Heart left ventricle (tissue), 16 donors: ENCODE results near the gene CNPY4. TPM values are rescaled to one million over a fixed set of nuclear protein-coding genes. Genes with fewer than 3 reads are reported as not detected.

Experiments
- ATAC-seq, 4 donors: fragments of 200-7000 bp; cut with Tn5 transposase; one replicate each; pipeline ENCODE4 v1.9.1; 2020 to 2022; ENCODE audit warnings: moderate library complexity in 4 of 4, mild to moderate bottlenecking in 3 of 4, moderate number of reproducible peaks in 1 of 4
- DNase-seq, 5 donors: peaks; one replicate each; pipeline ENCODE4 v3.0.0-alpha.2; 2020
- H3K27ac ChIP-seq, 12 donors: fragments of 200-600 bp; sonication (generic) in 4 of 12; one replicate each; pipeline versions ENCODE4 v1.5.0 to v1.8.0; 2016 to 2022; ENCODE audit warnings: mild to moderate bottlenecking in 2 of 12
- H3K27me3 ChIP-seq, 9 donors: fragments of 200-600 bp; sonication (generic) in 2 of 9; one replicate each; pipeline versions ENCODE4 v1.5.1 to v1.8.0; 2016 to 2022; ENCODE audit warnings: mild to moderate bottlenecking in 3 of 9
- H3K36me3 ChIP-seq, 9 donors: fragments of 200-600 bp; sonication (generic) in 2 of 9; one replicate each; pipeline versions ENCODE4 v1.5.0 to v1.8.0; 2018 to 2022; ENCODE audit warnings: mild to moderate bottlenecking in 2 of 9
- H3K4me1 ChIP-seq, 12 donors: fragments of 200-600 bp; sonication (generic) in 4 of 12; one replicate each; pipeline versions ENCODE4 v1.5.0 to v1.8.0; 2016 to 2022; ENCODE audit warnings: mild to moderate bottlenecking in 3 of 12
- H3K4me3 ChIP-seq, 12 donors: fragments of 200-600 bp; sonication (generic) in 4 of 12; one replicate each; pipeline versions ENCODE4 v1.5.0 to v1.8.0; 2017 to 2022; ENCODE audit warnings: mild to moderate bottlenecking in 9 of 12, moderate library complexity in 4 of 12
- H3K9me3 ChIP-seq, 12 donors: fragments of 200-600 bp; sonication (generic) in 4 of 12; one replicate each; pipeline versions ENCODE4 v1.5.0 to v1.8.0; 2016 to 2022; ENCODE audit warnings: mild to moderate bottlenecking in 1 of 12
- POLR2A ChIP-seq, 2 donors: fragments of 450-650 bp; IDR thresholded peaks; one replicate each; pipeline ENCODE4 v1.6.1; 2017; ENCODE audit warnings: antibody characterized with exemption in 2 of 2, mild to moderate bottlenecking in 2 of 2, moderate library complexity in 2 of 2
- WGBS, 4 donors: extraction: QIAGEN DNeasy Blood & Tissue Kit in 2 of 4; methylation state at CpG; one replicate each; pipeline versions ENCODE4 v1.1.5 to v1.1.7; 2013 to 2018; 5-methylcytosine and 5-hydroxymethylcytosine counted together
- intact Hi-C, 10 donors: fragments of 100-400 bp; cut with DNase I; formaldehyde crosslinking; loops; one replicate each; pipeline versions ENCODE4 v1.11.1 to v1.14.2; 2022
- polyA plus RNA-seq, 2 donors: library from polyadenylated mRNA; stranded (reverse); fragments of 200-250 nt; gene quantifications; one replicate each; pipeline ENCODE4 v1.2.3, GENCODE V29; 2013
- total RNA-seq, 9 donors: library from RNA; depleted of rRNA in 2 of 9; stranded (reverse); fragments of >200 nt in 2 of 9; fragmentation: NEBNext Ultra II Directional in 3 of 9; extraction: Animal tissue kit (Norgen Biotek cat#: 25700) in 3 of 9; gene quantifications; one replicate each; pipeline versions ENCODE4 v1.1.0 to v1.2.4, GENCODE V29; 2016 to 2023
- TF ChIP-seq, protein P1 (sequence below), 12 donors: fragments of 200-600 bp; sonication (generic) in 4 of 12; IDR thresholded peaks; one replicate each; pipeline versions ENCODE4 v1.5.0 to v1.8.0; 2018 to 2022; ENCODE audit warnings: antibody characterized with exemption in 12 of 12, mild to moderate bottlenecking in 5 of 12
- donor health status: ischemic (EF 13 %, LVEDD 7.1; RV severe dilation, severe dysfunction).
- donor health status: healthy with polysubstance abuse.
- donor health status: DM: no; HTN: yes; CAD: no.
- donor health status: DM: no; HTN: no; CAD: no.
- donor health status: ischemic (EF 25% LVEDD 6.9; RV normal size, moderate dysfunction).
- donor health status: ischemic (EF 25% LVEDD 5.7; RV mildly dilated, moderate dysfunction).
- donor health status: healthy.
- donor health status: DM: yes; HTN: yes; CAD: no.
- donor health status: ischemic (EF 35%, LVEDD 5.7; RV mildly dilated, moderate dysfunction).
- donor health status: nonischemic (EF 11% LVEDD 7.7; RV severe dilation, severe dysfunction).
- donor health status: DM: yes; HTN: yes; CAD: no.
- donor health status: PGD.
- donor health status: ischemic (EF 29% LVEDD 5.4; RV normal size, mild dysfunction).
- donor health status: nonischemic (EF 23%, LVEDD 6.1; RV moderate dilation, normal function).

Gene CNPY4
- total and polyA plus RNA-seq, 11 donors = 5.9 to 10.8 (median 8.5) TPM

DNA sequence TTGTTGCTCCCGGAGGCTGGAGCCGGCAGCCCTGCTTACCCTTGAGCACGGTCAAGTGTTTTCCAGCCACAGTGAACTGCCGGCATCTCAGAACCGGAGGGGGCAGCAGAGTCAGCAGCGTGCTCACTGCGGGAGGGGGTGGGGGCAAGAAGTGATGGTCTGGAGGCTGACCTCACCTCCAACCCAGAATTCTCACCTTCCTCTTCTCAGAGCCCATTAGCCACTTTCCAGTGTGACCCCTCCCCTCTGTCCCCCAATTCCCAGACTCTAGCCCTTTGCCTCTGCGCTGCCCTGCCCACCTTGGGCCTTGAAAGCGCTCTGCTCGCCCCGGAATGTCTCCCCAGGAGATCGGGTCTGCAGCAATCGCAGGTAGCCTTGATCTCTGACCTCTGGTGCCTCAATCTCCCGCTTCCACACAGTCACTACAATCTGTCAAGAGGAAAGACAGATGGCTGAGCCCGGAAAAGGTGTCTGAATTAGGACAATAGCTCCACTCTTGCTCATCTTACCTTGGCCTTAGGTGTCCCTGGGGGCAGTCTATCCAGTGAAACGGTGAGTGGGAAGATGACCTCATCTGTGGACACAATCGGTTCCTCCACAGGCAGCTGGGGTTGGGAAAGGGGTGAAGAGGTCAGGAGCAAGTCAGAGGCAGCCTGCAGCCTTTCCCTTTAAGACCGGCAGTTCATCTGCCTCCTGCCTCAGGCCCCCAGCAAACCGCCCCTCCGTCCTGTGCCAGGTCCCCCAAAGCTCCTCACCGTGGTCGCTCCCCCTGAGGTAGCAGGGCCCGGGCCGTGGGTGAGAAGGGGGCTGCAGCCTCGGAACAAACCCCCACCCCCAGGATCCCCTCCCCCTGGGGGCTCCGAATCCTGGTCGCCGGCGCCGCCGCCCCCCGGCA lies 38.1 kb downstream of the CNPY4 start:
- H3K4me3 ChIP-seq = peak overlapping the region; percentile 70 to 99 (median 91)
- WGBS, 4 donors = 20 to 27% (median 24%) methylated on average over 24 to 32 of the region's 32 CpGs
- no peak for TF ChIP-seq POLR2A (IDR thresholded peaks at IDR 0.05)
- TF ChIP-seq, protein P1, sequence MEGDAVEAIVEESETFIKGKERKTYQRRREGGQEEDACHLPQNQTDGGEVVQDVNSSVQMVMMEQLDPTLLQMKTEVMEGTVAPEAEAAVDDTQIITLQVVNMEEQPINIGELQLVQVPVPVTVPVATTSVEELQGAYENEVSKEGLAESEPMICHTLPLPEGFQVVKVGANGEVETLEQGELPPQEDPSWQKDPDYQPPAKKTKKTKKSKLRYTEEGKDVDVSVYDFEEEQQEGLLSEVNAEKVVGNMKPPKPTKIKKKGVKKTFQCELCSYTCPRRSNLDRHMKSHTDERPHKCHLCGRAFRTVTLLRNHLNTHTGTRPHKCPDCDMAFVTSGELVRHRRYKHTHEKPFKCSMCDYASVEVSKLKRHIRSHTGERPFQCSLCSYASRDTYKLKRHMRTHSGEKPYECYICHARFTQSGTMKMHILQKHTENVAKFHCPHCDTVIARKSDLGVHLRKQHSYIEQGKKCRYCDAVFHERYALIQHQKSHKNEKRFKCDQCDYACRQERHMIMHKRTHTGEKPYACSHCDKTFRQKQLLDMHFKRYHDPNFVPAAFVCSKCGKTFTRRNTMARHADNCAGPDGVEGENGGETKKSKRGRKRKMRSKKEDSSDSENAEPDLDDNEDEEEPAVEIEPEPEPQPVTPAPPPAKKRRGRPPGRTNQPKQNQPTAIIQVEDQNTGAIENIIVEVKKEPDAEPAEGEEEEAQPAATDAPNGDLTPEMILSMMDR (IDR thresholded peaks at IDR 0.05) = peak in 4 of 12 donors; percentile 7 to 20 (median 14)
- intact Hi-C loops = loop anchor here in 1 of 10 donors (1.0 kb wide), 1 partner anchor 20 kb away; the partner anchor contains the start of genes GPC2 and STAG3
- peaks cover 0 to 44% (median 38%) of the 10 kb centered on the region in 9 donors for H3K36me3 ChIP-seq
- H3K27me3 ChIP-seq = no peaks in the 10 kb centered on the region
- ATAC-seq (peak in 3 of 4 donors; percentile 6 to 31 (median 26)), DNase-seq (peak in 1 of 5 donors; percentile 51)
- H3K4me1 ChIP-seq = peaks cover 0 to 46% (median 15%) of the 10 kb centered on the region in 12 donors
- no peaks in the 10 kb centered on the region for H3K9me3 ChIP-seq
- peak overlapping the region; percentile 56 to 94 (median 82) for H3K27ac ChIP-seq

GRCh38 chr7:100158229-100159098 lies 39.0 kb downstream of the CNPY4 start, which contains the start of gene TRAPPC14:
TRAPPC14 (minus strand) TSS chr7:100158723; CDS start chr7:100158499, 224 bp downstream.
- Histone ChIP-seq H3K27ac (peak within 1 kb of the TSS; percentile 56 to 94 (median 82)), H3K27me3 (no peaks in the 10 kb centered on the region), H3K4me3 (peak within 1 kb of the TSS; percentile 70 to 99 (median 91)), H3K9me3 (no peaks in the 10 kb centered on the region), H3K4me1 (peaks cover 0 to 38% (median 15%) of the 10 kb centered on the region in 12 donors), H3K36me3 (peaks cover 0 to 35% (median 32%) of the 10 kb centered on the region in 9 donors)
- intact Hi-C loops = loop anchor here in 1 of 10 donors (1.0 kb wide), 1 partner anchor 19 kb away; the partner anchor contains the start of genes GPC2 and STAG3
- peak in 1 of 2 donors; percentile 59 for TF ChIP-seq POLR2A (IDR thresholded peaks at IDR 0.05)
- TF ChIP-seq, protein P1 (IDR thresholded peaks at IDR 0.05) = peak in 1 of 12 donors; percentile 14
- ATAC-seq (peak; percentile 86 to 94 (median 91)), DNase-seq (peak; percentile 92 to 97 (median 96))
- 2 to 3% (median 2%) methylated on average over 59 to 87 of the region's 87 CpGs for WGBS, 4 donors

GRCh38 chr7:100159099-100159623 lies 39.7 kb downstream of the CNPY4 start:
- Histone ChIP-seq H3K4me1 (peaks cover 0 to 36% (median 15%) of the 10 kb centered on the region in 12 donors), H3K9me3 (no peaks in the 10 kb centered on the region), H3K27me3 (no peaks in the 10 kb centered on the region), H3K27ac (peak overlapping the region in 11 of 12 donors; percentile 69 to 94 (median 82)), H3K36me3 (peaks cover 0 to 28% (median 26%) of the 10 kb centered on the region in 9 donors), H3K4me3 (peak overlapping the region; percentile 70 to 99 (median 91))
- DNase-seq = no peak
- ATAC-seq = no peak
- TF ChIP-seq POLR2A (IDR thresholded peaks at IDR 0.05) = no peak
- intact Hi-C loops = no loop called here
- 54 to 64% (median 60%) methylated on average over 7 of the region's 7 CpGs for WGBS, 4 donors

- intact Hi-C loops = no loop called here
- 93 to 95% (median 94%) methylated on average over 6 to 18 of the region's 18 CpGs for WGBS, 4 donors
- H3K27me3 ChIP-seq = no peaks in the 10 kb centered on the region
- no peaks in the 10 kb centered on the region for H3K9me3 ChIP-seq
- peaks cover 0 to 28% (median 15%) of the 10 kb centered on the region in 12 donors for H3K4me1 ChIP-seq
- H3K36me3 ChIP-seq = peaks cover 0 to 19% (median 17%) of the 10 kb centered on the region in 9 donors
- no peak for TF ChIP-seq POLR2A (IDR thresholded peaks at IDR 0.05)
- TF ChIP-seq, protein P1 (IDR thresholded peaks at IDR 0.05) = no peak
- no peak overlapping the region for H3K4me3 ChIP-seq
- ATAC-seq (no peak), DNase-seq (no peak)
- no peak overlapping the region for H3K27ac ChIP-seq
Measured at GRCh38 chr7:100160067-100160466, 40.6 kb downstream of the CNPY4 start.
